ENCODE measurements around the gene TRNAU1AP.

- TF ChIP-seq CTCF (IDR thresholded peaks at IDR 0.05) (no peak), POLR2AphosphoS5 (IDR thresholded peaks at IDR 0.05) (no peak), EP300 (IDR thresholded peaks at IDR 0.05) (no peak), POLR2A (IDR thresholded peaks at IDR 0.05) (no peak)
Measured at GRCh38 chr1:28534671-28535070, 18.2 kb upstream of the TRNAU1AP start.
